ENCODE results near the gene FIS1.

DNA sequence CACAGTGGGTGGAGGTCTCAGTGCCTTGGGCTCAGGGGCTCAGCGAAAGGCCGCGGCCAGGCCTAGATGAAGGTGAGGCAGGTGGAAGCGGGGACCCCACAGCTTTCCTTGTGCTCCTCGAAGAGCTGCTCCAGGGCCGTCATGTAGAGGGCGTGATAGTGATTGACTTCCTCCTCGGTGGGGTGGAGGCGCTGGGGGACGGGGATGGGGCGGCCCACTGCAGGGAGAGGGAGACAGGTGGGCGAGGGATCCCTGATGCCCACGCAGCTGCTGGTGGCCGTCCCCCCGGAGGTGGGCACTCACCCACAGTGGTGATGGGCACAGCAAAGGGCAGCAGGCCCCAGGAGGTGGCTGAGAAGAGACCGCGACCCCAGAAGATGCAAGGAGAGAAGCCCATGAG, 49.0 kb downstream of the FIS1 start:
- no peak for TF ChIP-seq CTCF (IDR thresholded peaks at IDR 0.05)
- TF ChIP-seq POLR2A (IDR thresholded peaks at IDR 0.05), result no peak
